Activated CD8-positive, alpha-beta memory T cell treated with anti-CD3 and anti-CD28 coated beads for 4 hours (primary cell): ENCODE data around the gene ALDH3A2.
"Not testable (repeated sequence)": the region's sequence is repeated elsewhere in the genome, so short reads cannot be mapped to it uniquely, and the experiment has no call there.

Experiments
- DNase-seq, 2 donors: peaks; one replicate each; pipeline ENCODE4 v3.0.0-alpha.2; 2020; ENCODE audit warnings: low read depth in 2 of 2

Gene ALDH3A2

DNA sequence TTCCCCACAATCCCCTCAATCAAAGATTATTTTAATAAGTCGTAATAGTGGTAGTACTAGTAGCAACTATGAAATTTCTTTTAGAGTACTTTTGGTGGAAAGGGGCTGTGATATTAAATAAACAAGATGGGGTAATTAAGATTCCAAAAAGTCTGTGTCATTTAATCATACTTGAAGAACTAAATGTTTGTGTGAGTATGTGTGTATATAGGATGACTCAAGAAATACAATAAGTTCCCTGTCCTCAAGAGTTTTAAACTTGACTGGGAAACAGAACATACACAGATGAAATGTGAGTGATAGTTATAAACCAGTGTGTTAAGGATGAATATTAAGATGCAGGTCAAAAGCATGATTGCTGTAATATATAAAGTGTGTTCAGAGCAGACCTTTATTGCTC is 2.3 kb downstream of the ALDH3A2 start:
- DNase-seq, result no peak

- DNase-seq, result no peak
Measured at GRCh38 chr17:19651451-19652238, 3.1 kb downstream of the ALDH3A2 start.

GRCh38 chr17:19652595-19652994 is 4.0 kb downstream of the ALDH3A2 start:
- no peak for DNase-seq

GRCh38 chr17:19654342-19654886 is 5.9 kb downstream of the ALDH3A2 start:
- DNase-seq, result no peak

GRCh38 chr17:19654896-19655295 is 6.3 kb downstream of the ALDH3A2 start:
- DNase-seq, result no peak

DNA sequence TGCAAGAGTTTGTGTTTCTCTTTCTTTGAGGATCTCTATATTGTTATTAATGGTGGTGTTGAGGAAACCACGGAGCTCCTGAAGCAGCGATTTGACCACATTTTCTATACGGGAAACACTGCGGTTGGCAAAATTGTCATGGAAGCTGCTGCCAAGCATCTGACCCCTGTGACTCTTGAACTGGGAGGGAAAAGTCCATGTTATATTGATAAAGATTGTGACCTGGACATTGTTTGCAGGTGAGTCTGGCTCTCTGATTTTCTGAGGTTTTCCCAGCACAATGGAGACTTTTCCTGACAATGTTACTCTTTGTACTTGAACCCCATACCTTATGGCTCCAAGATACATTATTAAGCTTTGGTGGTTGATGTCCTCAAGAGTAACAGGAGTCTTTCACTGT is 7.8 kb downstream of the ALDH3A2 start:
- DNase-seq, result no peak

GRCh38 chr17:19656851-19657581 is 8.5 kb downstream of the ALDH3A2 start:
- DNase-seq, result no peak

GRCh38 chr17:19659366-19660177 is 11.0 kb downstream of the ALDH3A2 start:
- DNase-seq, result no peak

DNA sequence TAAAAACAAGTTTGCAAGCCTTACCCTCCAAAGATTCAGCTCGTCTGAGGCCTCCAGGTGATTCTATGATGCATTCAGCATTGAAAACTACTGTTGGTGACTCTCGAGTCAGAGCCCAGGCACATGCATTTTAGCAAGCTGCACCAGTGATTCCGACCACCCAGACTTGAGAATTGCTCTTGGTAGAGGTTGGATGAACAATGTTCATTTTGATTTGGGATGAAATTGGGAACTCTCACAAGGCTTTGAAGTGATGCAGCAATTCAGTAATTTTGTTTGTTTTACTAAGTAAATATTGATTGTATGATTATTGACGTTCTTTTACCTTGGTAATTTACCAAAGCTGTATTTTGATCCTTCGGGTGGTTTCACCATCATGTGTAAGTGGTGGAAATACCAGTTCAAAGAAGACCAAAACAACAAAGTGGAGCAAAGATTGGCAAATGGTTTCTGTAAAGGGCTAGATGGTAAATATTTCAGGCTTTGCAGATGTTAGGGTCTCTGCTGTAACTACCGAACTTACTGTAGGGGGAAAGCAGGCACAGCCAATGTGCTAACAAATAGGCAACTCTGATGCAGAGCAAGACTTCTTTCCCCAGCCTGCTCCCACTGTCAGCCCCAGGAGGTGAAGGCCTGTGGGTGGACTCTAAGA is 11.8 kb downstream of the ALDH3A2 start:
- DNase-seq, result no peak

- no peak for DNase-seq
Measured at GRCh38 chr17:19661121-19661520, 12.6 kb downstream of the ALDH3A2 start.

DNA sequence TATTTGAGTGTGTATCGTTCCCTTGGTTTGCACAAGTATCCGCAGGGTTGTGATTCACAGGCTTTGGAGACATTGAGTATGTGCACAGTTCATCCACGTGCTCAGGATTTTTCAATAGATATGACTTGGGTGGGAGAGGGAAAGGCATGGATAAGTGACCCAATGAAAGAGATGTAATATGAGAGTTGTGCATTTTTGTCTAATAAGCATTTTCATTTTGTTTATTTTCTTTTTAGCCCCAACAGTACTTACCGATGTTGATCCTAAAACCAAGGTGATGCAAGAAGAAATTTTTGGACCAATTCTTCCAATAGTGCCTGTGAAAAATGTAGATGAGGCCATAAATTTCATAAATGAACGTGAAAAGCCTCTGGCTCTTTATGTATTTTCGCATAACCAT is 14.5 kb downstream of the ALDH3A2 start:
- no peak for DNase-seq

- DNase-seq, result no peak
Measured at GRCh38 chr17:19664136-19664820, 15.7 kb downstream of the ALDH3A2 start.

GRCh38 chr17:19664821-19665181 is 16.2 kb downstream of the ALDH3A2 start:
- DNase-seq, result no peak

GRCh38 chr17:19669680-19670079 is 21.1 kb downstream of the ALDH3A2 start:
- not testable (repeated sequence) for DNase-seq

DNA sequence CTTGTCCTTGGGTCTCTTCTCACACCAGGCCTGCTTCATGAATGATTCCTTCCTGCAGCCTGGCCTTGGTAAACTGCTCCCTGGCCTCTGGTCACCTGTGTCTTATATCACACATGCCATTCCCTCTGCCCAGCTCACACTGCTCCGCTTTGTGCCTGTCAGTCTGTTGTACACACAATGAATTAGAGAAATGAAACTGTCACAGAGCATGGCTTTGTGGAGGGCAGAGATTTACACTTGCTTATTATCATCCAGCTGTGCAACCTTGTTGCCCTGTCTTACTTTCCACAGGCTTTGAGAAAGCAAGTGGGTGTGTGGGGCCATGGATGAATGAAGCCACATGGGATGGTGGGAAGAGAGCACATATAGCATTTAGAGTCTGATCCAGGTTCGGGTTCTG is 22.4 kb downstream of the ALDH3A2 start:
- no peak for DNase-seq

- DNase-seq, result no peak
Measured at GRCh38 chr17:19671433-19671832, 22.9 kb downstream of the ALDH3A2 start.

DNA sequence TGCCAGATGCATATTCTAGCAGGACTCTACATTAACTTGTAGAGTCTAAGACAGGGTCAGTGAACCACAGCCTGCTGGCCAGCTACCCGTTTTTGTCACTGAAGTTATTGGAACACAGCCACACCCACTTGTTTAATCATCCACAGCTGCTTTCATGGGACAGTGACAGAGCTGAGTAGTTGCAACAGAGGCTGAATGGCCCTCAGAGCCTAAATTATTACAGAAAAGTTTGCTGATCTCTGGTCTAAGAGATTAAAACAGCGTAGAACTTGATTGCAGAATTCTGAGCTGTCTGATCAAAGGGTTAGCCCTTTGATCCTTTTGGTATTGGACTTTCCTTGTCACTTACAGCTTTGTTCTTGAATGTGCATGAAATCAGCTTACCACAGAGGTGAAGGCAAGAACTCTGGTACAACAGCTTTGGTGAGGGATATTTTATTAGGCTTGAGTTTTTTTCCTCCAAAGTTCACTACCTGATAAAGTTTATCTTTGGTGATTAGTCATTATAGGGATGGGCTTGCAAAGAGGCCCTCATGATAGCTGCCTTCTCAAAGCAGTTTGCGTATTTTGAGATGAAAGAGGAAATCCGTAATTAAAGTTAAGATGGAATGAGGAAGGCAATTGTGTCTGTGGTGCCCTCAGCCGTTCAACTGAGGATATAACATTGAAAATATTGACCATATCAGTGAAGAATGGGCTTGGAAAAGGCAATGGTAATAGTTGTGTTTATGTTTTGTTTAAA is 23.6 kb downstream of the ALDH3A2 start:
- no peak for DNase-seq

- no peak for DNase-seq
Measured at GRCh38 chr17:19673623-19674022, 25.1 kb downstream of the ALDH3A2 start.

- no peak for DNase-seq
Measured at GRCh38 chr17:19676896-19677295, 28.3 kb downstream of the ALDH3A2 start.

DNA sequence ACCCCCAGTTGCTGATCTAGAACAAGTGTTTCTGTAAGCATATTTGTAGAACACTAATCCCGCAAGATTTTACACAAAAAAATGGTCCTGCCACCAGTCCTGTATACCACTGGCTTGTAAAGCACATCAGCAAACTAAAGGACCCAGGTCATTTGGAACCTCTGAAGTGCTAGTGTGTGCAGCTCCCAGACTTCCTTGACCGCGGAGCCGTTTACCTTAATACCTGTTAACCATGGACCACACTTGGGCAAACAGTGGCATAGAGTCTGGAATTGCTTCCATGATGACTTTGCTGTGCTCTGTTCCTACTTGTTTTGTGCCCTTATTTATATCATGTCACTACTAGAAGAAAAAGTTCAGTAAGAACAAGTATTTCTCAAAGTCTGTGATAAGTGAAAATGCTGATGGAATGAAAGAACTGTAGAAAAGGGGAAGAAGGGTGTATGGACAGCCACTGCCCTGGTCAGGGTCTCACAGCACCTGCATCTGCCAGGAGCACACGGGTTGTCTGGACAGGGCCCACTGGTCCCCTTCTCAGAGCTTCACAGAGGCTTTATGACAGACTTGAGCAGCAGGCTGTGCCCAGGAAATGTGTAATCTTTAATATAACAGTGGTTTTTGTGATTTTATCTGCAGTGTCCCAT is 29.3 kb downstream of the ALDH3A2 start:
- no peak for DNase-seq
